ENCODE results near the gene TTLL5. TPM values are rescaled to one million over a fixed set of nuclear protein-coding genes. Genes with fewer than 3 reads are reported as not detected.

Gene TTLL5
- total and polyA plus RNA-seq, 9 of the 15 experiments (the other 6 are each of a cell fraction or from before 2014, with no cell fraction given), result 4.1 to 18.9 (median 12.6) TPM

GRCh38 chr14:75985618-75986438 lies 324.8 kb downstream of the TTLL5 start, which contains the start of gene IFT43 (continued):
- TF ChIP-seq ETV1 (tag; conservative IDR thresholded peaks at IDR 0.05; ENCODE audit: low read depth) (0 out of 2 replicates have a peak, but pooled peaks have one; percentile 6), NKRF (IDR thresholded peaks at IDR 0.05; ENCODE audit: borderline replicate concordance) (peak; percentile 77; the same call in 1 of the 2 replicates), ZBTB12 (CRISPR knock-in tag; IDR thresholded peaks at IDR 0.05) (peak; percentile 78), ZNF282 (CRISPR knock-in tag; IDR thresholded peaks at IDR 0.05) (no peak), CREB1 (IDR thresholded peaks at IDR 0.05) (peak; percentile 74), CREB1 (CRISPR knock-in tag; IDR thresholded peaks at IDR 0.05) (peak; percentile 91), PCBP2 (IDR thresholded peaks at IDR 0.05; ENCODE audit: low read depth, low read length, poor library complexity, severe bottlenecking) (no peak), NRF1 (conservative IDR thresholded peaks at IDR 0.05 in 1 of 2, IDR thresholded peaks at IDR 0.05 in 1 of 2) (peak; percentile 28 to 35; a peak in 2 of 4 replicates), MAZ (CRISPR knock-in tag; conservative IDR thresholded peaks at IDR 0.05 in 1 of 2, IDR thresholded peaks at IDR 0.05 in 1 of 2) (peak in 1 of 2 experiments; percentile 56; a peak in 1 of 4 replicates), HIVEP1 (CRISPR knock-in tag; IDR thresholded peaks at IDR 0.05) (no peak), ZBTB11 (CRISPR knock-in tag; IDR thresholded peaks at IDR 0.05) (peak in 1 of 3 experiments; percentile 44; a peak in 1 of 6 replicates), JUND (IDR thresholded peaks at IDR 0.05; ENCODE audit: borderline replicate concordance, low read depth, low read length) (peak; percentile 51; the same call in 1 of the 2 replicates), JUND (tag; IDR thresholded peaks at IDR 0.05; ENCODE audit: borderline replicate concordance, low read depth, low read length) (no peak), RBBP5 (IDR thresholded peaks at IDR 0.05; ENCODE audit: borderline replicate concordance, insufficient read depth, low read length, poor library complexity, severe bottlenecking) (peak; percentile 75), MXI1 (IDR thresholded peaks at IDR 0.05; ENCODE audit: low read depth, low read length) (peak; percentile 78; the same call in 1 of the 2 replicates), SAP30 (IDR thresholded peaks at IDR 0.05; ENCODE audit: borderline replicate concordance, insufficient read depth, low read depth, low read length, poor library complexity, severe bottlenecking) (peak; percentile 80)
